ENCODE data around the gene MAZ.
"Not testable (repeated sequence)": the region's sequence is repeated elsewhere in the genome, so short reads cannot be mapped to it uniquely, and the experiment has no call there.

Gene MAZ

GRCh38 chr16:29784901-29785500 is 21.3 kb upstream of the MAZ start:
- DNase-seq, result no peak

- not testable (repeated sequence) for DNase-seq
Measured at GRCh38 chr16:29787155-29787554, 19.2 kb upstream of the MAZ start.

- DNase-seq, result no peak
Measured at GRCh38 chr16:29789775-29790182, 16.6 kb upstream of the MAZ start.

- peak; percentile 96 for DNase-seq
Measured at GRCh38 chr16:29790183-29790948, 16.0 kb upstream of the MAZ start, which contains the start of gene KIF22. Gene KIF22 (plus strand): TSS chr16:29790751. CDS start chr16:29790760, 9 bp downstream.

- DNase-seq, result no peak
Measured at GRCh38 chr16:29790949-29791844, 15.1 kb upstream of the MAZ start.

- no peak for DNase-seq
Measured at GRCh38 chr16:29791845-29792807, 14.2 kb upstream of the MAZ start.

GRCh38 chr16:29793153-29793552 is 13.2 kb upstream of the MAZ start:
- not testable (repeated sequence) for DNase-seq

GRCh38 chr16:29794231-29794710 is 12.1 kb upstream of the MAZ start:
- DNase-seq, result no peak

GRCh38 chr16:29802416-29802935 is 3.9 kb upstream of the MAZ start:
- DNase-seq, result no peak

- no peak for DNase-seq
Measured at GRCh38 chr16:29804020-29804419, 2.3 kb upstream of the MAZ start.

- DNase-seq, result peak; percentile 60
Measured at GRCh38 chr16:29804455-29805231, 1.7 kb upstream of the MAZ start.

GRCh38 chr16:29805232-29806098 is 864 bp upstream of the MAZ start:
- peak; percentile 95 for DNase-seq

- peak; percentile 49 for DNase-seq
Measured at GRCh38 chr16:29806641-29807425, 504 bp downstream of the MAZ start.

GRCh38 chr16:29807426-29808218 is 1.3 kb downstream of the MAZ start:
- peak; percentile 86 for DNase-seq

GRCh38 chr16:29808219-29808900 is 2.0 kb downstream of the MAZ start:
- DNase-seq, result peak; percentile 65

- no peak for DNase-seq
Measured at GRCh38 chr16:29809031-29809747, 2.9 kb downstream of the MAZ start.

All from NCI-H2029 (cell line).